Measurements from ENCODE around the gene ALMS1.

DNA sequence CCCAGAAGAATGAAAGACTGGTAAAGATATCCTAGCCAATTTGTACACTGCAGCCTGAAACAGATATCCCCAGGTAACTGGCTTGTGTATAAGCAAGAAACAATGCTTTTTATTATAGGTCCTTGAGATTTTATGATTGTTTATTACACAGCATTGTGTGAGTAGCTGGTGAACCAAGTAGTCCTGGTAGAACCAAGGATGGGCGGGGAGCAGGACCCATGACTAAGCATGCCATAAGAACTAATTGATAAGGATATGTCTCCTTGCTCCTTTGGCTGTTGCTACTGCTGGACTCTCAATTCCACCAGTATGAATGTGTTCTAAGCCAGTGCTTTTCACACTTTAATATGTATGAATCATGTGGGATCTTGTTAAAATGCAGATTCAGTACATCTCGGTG is 12.3 kb upstream of the ALMS1 start:
- TF ChIP-seq, protein P1, sequence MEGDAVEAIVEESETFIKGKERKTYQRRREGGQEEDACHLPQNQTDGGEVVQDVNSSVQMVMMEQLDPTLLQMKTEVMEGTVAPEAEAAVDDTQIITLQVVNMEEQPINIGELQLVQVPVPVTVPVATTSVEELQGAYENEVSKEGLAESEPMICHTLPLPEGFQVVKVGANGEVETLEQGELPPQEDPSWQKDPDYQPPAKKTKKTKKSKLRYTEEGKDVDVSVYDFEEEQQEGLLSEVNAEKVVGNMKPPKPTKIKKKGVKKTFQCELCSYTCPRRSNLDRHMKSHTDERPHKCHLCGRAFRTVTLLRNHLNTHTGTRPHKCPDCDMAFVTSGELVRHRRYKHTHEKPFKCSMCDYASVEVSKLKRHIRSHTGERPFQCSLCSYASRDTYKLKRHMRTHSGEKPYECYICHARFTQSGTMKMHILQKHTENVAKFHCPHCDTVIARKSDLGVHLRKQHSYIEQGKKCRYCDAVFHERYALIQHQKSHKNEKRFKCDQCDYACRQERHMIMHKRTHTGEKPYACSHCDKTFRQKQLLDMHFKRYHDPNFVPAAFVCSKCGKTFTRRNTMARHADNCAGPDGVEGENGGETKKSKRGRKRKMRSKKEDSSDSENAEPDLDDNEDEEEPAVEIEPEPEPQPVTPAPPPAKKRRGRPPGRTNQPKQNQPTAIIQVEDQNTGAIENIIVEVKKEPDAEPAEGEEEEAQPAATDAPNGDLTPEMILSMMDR (conservative IDR thresholded peaks at IDR 0.05; ENCODE audit: low read depth, low read length): no peak
- no peak for TF ChIP-seq EZH2 (IDR thresholded peaks at IDR 0.05; ENCODE audit: low read length, unreplicated experiment)

Measured in PC-3 (cell line).